22Rv1 (cell line): ENCODE data around the gene LMOD2.
A peak's percentile ranks its signal among the peaks of the same experiment; 100 is the strongest.

Experiments
- H3K27ac ChIP-seq: fragments of 450-650 bp; 2 replicates; pipeline ENCODE4 v1.5.1; 2017
- ZFX ChIP-seq: fragments of 450-650 bp; IDR thresholded peaks from 2 replicates; pipeline ENCODE4 v1.6.1; 2017; ENCODE audit warnings: antibody characterized with exemption, borderline replicate concordance
- TF ChIP-seq, protein P1 (sequence below): fragments of 450-650 bp; IDR thresholded peaks from 2 replicates; pipeline ENCODE4 v1.5.1; 2017; ENCODE audit warnings: mild to moderate bottlenecking

Gene LMOD2

DNA sequence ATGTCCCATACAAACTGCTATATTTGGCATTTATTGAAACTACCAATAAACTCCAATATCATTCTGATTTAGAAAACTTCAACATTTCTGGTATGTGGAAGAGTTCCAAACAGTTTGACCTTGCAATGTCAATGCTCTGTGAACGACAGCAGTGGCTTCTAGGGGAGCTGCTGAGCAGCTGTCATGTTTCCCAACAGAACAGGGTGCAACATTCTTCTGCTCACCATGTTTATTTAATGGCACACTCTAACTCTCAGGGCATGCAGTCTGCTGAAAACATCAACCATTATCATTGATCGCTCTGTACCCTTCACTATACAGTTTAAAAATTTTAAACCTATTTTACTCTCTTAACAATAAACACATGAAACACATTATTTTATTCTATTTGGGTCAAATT, 25.9 kb downstream of the LMOD2 start:
- TF ChIP-seq, protein P1, sequence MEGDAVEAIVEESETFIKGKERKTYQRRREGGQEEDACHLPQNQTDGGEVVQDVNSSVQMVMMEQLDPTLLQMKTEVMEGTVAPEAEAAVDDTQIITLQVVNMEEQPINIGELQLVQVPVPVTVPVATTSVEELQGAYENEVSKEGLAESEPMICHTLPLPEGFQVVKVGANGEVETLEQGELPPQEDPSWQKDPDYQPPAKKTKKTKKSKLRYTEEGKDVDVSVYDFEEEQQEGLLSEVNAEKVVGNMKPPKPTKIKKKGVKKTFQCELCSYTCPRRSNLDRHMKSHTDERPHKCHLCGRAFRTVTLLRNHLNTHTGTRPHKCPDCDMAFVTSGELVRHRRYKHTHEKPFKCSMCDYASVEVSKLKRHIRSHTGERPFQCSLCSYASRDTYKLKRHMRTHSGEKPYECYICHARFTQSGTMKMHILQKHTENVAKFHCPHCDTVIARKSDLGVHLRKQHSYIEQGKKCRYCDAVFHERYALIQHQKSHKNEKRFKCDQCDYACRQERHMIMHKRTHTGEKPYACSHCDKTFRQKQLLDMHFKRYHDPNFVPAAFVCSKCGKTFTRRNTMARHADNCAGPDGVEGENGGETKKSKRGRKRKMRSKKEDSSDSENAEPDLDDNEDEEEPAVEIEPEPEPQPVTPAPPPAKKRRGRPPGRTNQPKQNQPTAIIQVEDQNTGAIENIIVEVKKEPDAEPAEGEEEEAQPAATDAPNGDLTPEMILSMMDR = no peak
- TF ChIP-seq ZFX = no peak
- H3K27ac ChIP-seq = no peak overlapping the region

DNA sequence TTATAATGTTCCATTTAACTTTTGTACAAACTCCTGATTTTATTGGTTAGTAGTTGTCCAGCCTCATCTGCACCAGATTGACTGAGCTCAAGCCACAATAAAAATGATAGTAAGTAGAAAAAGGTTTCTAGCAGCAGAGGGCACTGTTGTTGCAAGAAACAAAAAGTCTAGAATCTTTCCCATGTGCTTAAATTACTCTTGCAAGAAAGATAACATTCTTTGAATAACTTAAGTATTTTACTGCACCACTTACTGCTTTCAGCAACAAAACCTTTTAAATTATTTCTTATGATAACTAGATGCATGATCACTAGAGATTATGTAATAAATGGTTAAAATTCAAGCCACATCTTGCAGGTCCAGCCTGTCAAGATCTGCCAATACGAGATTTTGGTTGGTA, 27.0 kb downstream of the LMOD2 start:
- TF ChIP-seq, protein P1 = peak; percentile 89
- TF ChIP-seq ZFX = no peak
- H3K27ac ChIP-seq = no peak overlapping the region

DNA sequence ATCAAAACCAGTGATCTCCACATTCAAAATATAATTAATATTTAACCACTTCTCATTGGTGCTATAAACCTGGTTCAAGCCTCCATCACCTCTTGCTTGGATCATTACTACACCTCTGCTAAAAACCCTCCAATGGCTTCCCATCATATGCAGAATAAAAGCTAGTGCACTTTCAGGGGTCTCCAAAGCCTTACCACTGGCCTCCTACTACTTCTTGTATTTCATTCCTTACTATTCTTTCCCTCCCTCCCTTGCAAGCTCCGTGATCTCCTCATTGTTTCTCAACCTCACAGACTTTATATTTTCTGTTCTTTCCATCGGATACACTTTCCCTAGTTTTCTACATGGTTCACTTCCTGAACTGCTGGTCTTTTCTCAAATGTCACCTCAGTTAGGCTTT, 31.5 kb downstream of the LMOD2 start:
- TF ChIP-seq, protein P1 = no peak
- no peak for TF ChIP-seq ZFX
- no peak overlapping the region for H3K27ac ChIP-seq

DNA sequence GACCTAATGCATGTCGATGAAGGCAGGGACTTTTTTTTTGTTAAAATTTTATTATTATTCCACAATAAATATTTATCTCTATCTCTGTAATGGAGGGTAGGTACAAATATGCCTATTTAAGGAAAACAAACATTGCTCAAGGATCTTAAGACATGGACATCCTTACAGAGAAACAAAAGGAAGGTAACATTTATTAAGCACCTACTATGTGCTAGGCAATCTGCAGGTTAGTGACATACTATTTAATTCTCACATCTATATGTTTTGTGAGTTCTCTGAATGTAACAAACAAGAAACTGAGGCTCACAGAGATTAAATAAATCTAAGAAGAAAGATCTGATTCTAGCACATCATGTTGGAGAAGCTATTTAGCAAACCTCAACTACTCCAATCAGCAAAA, 32.1 kb downstream of the LMOD2 start:
- no peak overlapping the region for H3K27ac ChIP-seq
- TF ChIP-seq, protein P1 = no peak
- no peak for TF ChIP-seq ZFX

DNA sequence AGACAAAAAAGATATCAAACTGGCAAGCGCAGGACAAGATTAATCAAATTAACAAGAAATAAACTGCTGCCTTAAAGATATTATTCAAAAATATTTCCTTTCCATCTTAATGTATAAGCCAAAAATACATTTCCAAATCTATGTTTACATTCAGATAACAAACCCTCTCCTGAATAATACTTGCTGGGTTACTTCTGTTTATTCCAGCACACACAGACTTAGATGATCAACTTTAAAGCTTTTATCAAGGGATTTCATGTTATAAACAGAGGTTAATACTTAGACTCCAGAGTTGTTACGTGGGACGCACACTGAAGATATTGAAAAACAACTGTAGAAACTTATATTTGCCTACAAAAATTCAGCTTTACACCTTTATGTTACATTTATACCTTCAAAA, 33.6 kb downstream of the LMOD2 start:
- no peak overlapping the region for H3K27ac ChIP-seq
- TF ChIP-seq, protein P1 = no peak
- TF ChIP-seq ZFX = no peak

DNA sequence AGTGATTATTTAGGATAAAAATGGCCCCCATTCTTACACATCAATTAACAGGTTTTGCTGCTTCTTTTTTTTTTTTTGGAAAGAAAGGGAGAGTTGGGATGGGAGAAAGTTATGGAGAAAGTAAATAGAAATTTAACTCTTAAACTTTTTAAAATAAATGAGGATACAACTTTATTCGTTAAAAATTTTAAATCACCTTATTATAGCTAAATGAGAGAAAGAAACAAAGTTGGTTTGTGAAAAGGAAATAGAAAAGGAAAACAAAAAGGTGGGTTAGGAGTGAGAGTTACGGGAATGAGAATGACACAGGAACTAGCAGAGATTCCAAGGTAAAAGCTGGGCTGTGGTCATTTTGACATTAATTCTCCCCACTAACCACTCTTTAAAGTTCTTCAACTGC, 34.9 kb downstream of the LMOD2 start:
- no peak for TF ChIP-seq ZFX
- TF ChIP-seq, protein P1 = no peak
- H3K27ac ChIP-seq = no peak overlapping the region

DNA sequence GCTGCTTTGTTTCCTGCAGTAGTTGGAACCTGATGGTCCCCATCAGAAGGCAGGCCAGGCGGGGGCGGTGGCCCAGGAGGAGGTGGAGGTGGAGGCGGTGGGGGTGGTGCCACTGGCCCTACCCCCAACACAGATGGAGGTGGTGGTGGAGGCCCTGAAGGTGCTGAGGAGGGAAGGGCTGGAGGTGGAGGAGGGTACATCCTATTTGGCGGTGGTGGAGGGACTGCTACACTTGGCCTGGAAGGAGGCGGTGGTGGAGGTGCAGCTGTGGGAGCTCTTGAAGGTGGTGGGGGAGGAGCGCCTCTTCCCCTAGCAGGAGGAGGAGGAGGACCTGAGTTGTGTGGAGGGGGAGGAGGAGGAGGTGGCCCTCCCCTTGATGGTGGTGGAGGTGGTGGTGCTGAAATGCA, 36.8 kb downstream of the LMOD2 start:
- TF ChIP-seq ZFX = no peak
- TF ChIP-seq, protein P1 = no peak
- H3K27ac ChIP-seq = no peak overlapping the region
